ENCODE results near the gene CFHR5.
"Not testable (repeated sequence)": the region's sequence is repeated elsewhere in the genome, so short reads cannot be mapped to it uniquely, and the experiment has no call there.

CFHR5 gene

GRCh38 chr1:196977278-196977677 lies at the start of gene CFHR5:
TSS of gene CFHR5 (plus strand) at chr1:196977556. CDS start at chr1:196977665, 109 bp downstream.
- DNase-seq: no peak

- DNase-seq: not testable (repeated sequence)
Measured at GRCh38 chr1:196932853-196933252, 44.5 kb upstream of the CFHR5 start.

- no peak for DNase-seq
Measured at GRCh38 chr1:196933531-196934189, 43.7 kb upstream of the CFHR5 start.

- not testable (repeated sequence) for DNase-seq
Measured at GRCh38 chr1:196941474-196941873, 35.9 kb upstream of the CFHR5 start.

- DNase-seq: not testable (repeated sequence)
Measured at GRCh38 chr1:196943568-196943967, 33.8 kb upstream of the CFHR5 start, which contains the start of gene CFHR2. TSS of gene CFHR2 (plus strand) at chr1:196943738. CDS start at chr1:196943881, 143 bp downstream.

- DNase-seq: no peak
Measured at GRCh38 chr1:196951711-196952394, 25.5 kb upstream of the CFHR5 start.

- no peak for DNase-seq
Measured at GRCh38 chr1:196954778-196955177, 22.6 kb upstream of the CFHR5 start.

GRCh38 chr1:196955926-196956325 lies 21.4 kb upstream of the CFHR5 start:
- no peak for DNase-seq

- no peak for DNase-seq
Measured at GRCh38 chr1:196960854-196961253, 16.5 kb upstream of the CFHR5 start.

- no peak for DNase-seq
Measured at GRCh38 chr1:196970182-196970581, 7.2 kb upstream of the CFHR5 start.

GRCh38 chr1:196976278-196976677 lies 1.1 kb upstream of the CFHR5 start:
- no peak for DNase-seq

- no peak for DNase-seq
Measured at GRCh38 chr1:196980859-196981258, 3.5 kb downstream of the CFHR5 start.

GRCh38 chr1:196982247-196982646 lies 4.9 kb downstream of the CFHR5 start:
- DNase-seq: not testable (repeated sequence)

- DNase-seq: not testable (repeated sequence)
Measured at GRCh38 chr1:196991919-196992651, 14.7 kb downstream of the CFHR5 start.

- no peak for DNase-seq
Measured at GRCh38 chr1:196993916-196994315, 16.6 kb downstream of the CFHR5 start.

- DNase-seq: peak; percentile 36
Measured at GRCh38 chr1:196997423-196997822, 20.1 kb downstream of the CFHR5 start.

GRCh38 chr1:197001828-197002227 lies 24.5 kb downstream of the CFHR5 start:
- DNase-seq: no peak

GRCh38 chr1:197003132-197003531 lies 25.8 kb downstream of the CFHR5 start:
- no peak for DNase-seq

- DNase-seq: no peak
Measured at GRCh38 chr1:197008861-197009260, 31.5 kb downstream of the CFHR5 start.

- DNase-seq: no peak
Measured at GRCh38 chr1:197011614-197012013, 34.3 kb downstream of the CFHR5 start.

GRCh38 chr1:197013234-197013633 lies 35.9 kb downstream of the CFHR5 start:
- DNase-seq: no peak

GRCh38 chr1:197016751-197017150 lies 39.4 kb downstream of the CFHR5 start:
- DNase-seq: no peak

GRCh38 chr1:197017558-197018146 lies 40.3 kb downstream of the CFHR5 start:
- no peak for DNase-seq

Data from kidney glomerular epithelial cell (primary cell).